ENCODE measurements around the gene PTTG1IP. TPM values are rescaled to one million over a fixed set of nuclear protein-coding genes. Genes with fewer than 3 reads are reported as not detected.
A peak's percentile ranks its signal among the peaks of the same experiment; 100 is the strongest.

Gene PTTG1IP
- total and polyA plus RNA-seq, 2 of the 13 experiments (the other 11 are each of a cell fraction or from before 2014, with no cell fraction given) = 161 to 700 TPM

DNA sequence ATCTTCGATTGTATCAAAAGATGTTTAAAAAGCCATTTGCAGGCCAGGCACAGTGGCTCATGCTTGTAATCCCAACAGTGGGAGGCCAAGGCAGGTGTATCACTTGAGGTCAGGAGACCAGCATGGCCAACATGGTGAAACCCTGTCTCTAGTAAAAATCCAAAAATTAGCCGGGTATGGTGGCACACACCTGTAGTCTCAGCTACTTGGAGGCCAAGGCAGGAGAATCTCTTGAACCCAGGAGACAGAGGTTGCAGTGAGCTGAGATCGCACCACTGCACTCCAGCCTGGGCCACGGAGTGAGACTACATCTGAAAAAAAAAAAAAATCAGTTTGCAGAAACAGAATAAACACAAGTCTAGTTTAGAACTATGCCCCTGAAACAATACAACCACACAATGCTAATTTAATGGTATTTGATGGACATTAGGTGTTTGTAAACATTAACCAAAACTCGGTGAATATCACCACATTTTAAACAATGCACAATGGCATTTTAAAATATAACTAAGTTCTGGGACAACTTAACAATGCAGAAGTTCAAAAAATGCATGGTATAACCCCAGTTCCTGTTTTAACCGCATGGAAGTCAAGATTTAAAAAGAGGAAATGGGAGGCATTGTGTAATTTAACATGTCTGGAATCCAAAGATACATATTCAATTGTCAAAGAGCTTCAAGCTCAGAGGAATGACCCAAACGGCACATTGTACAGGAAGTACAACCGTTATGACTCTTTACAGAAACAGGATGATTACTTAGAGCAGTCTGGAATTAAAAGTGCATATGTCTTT lies 7.1 kb upstream of the PTTG1IP start (continued):
- TF ChIP-seq SOX6 (IDR thresholded peaks at IDR 0.05) = no peak
- TF ChIP-seq SOX6 (CRISPR knock-in tag; IDR thresholded peaks at IDR 0.05) = peak; percentile 85
- peak; percentile 43 for TF ChIP-seq TEAD3 (CRISPR knock-in tag; optimal IDR thresholded peaks at IDR 0.05; ENCODE audit: borderline replicate concordance)
- TF ChIP-seq ELF3 (CRISPR knock-in tag; IDR thresholded peaks at IDR 0.05) = peak; percentile 65
- TF ChIP-seq ZMAT3 (CRISPR knock-in tag; conservative IDR thresholded peaks at IDR 0.05) = 0 out of 2 replicates have a peak, but pooled peaks have one; percentile 29
- TF ChIP-seq, protein P1, sequence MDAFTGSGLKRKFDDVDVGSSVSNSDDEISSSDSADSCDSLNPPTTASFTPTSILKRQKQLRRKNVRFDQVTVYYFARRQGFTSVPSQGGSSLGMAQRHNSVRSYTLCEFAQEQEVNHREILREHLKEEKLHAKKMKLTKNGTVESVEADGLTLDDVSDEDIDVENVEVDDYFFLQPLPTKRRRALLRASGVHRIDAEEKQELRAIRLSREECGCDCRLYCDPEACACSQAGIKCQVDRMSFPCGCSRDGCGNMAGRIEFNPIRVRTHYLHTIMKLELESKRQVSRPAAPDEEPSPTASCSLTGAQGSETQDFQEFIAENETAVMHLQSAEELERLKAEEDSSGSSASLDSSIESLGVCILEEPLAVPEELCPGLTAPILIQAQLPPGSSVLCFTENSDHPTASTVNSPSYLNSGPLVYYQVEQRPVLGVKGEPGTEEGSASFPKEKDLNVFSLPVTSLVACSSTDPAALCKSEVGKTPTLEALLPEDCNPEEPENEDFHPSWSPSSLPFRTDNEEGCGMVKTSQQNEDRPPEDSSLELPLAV (CRISPR knock-in tag; conservative IDR thresholded peaks at IDR 0.05; ENCODE audit: low read depth) = no peak
- peak; percentile 51; the same call in 1 of the 2 replicates for TF ChIP-seq FOXP1 (IDR thresholded peaks at IDR 0.05)
- TF ChIP-seq FOXP1 (CRISPR knock-in tag; IDR thresholded peaks at IDR 0.05) = peak; percentile 81
- no peak for TF ChIP-seq ZNF615 (CRISPR knock-in tag; IDR thresholded peaks at IDR 0.05; ENCODE audit: borderline replicate concordance)
- TF ChIP-seq SMYD3 (CRISPR knock-in tag; IDR thresholded peaks at IDR 0.05) = no peak
- TF ChIP-seq, protein P2, sequence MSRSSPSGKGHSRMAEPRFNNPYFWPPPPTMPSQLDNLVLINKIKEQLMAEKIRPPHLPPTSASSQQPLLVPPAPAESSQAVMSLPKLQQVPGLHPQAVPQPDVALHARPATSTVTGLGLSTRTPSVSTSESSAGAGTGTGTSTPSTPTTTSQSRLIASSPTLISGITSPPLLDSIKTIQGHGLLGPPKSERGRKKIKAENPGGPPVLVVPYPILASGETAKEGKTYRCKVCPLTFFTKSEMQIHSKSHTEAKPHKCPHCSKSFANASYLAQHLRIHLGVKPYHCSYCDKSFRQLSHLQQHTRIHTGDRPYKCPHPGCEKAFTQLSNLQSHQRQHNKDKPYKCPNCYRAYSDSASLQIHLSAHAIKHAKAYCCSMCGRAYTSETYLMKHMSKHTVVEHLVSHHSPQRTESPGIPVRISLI (CRISPR knock-in tag; IDR thresholded peaks at IDR 0.05; ENCODE audit: borderline replicate concordance) = peak; percentile 72; the same call in 1 of the 2 replicates
- TF ChIP-seq GATAD2A (CRISPR knock-in tag; IDR thresholded peaks at IDR 0.05) = peak; percentile 24; the same call in 1 of the 2 replicates
- TF ChIP-seq RCOR2 (CRISPR knock-in tag; IDR thresholded peaks at IDR 0.05) = peak; percentile 40; the same call in 1 of the 2 replicates
- 0 out of 2 replicates have a peak, but pooled peaks have one; percentile 13 for TF ChIP-seq HNF1A (IDR thresholded peaks at IDR 0.05; ENCODE audit: low read depth)
- TF ChIP-seq HNF1A (CRISPR knock-in tag; IDR thresholded peaks at IDR 0.05; ENCODE audit: borderline replicate concordance) = no peak
- peak; percentile 56 for TF ChIP-seq MED1 (CRISPR knock-in tag; IDR thresholded peaks at IDR 0.05)
- peak; percentile 69 for TF ChIP-seq ZMYM3 (CRISPR knock-in tag; IDR thresholded peaks at IDR 0.05)
- peak; percentile 58; the same call in 1 of the 2 replicates for TF ChIP-seq SOX13 (IDR thresholded peaks at IDR 0.05)
- peak in 1 of 2 experiments; percentile 93; a peak in 2 of 4 replicates for TF ChIP-seq SOX13 (CRISPR knock-in tag; conservative IDR thresholded peaks at IDR 0.05 in 1 of 2, IDR thresholded peaks at IDR 0.05 in 1 of 2)
- no peak for TF ChIP-seq LRRFIP1 (CRISPR knock-in tag; conservative IDR thresholded peaks at IDR 0.05)

All from HepG2 (cell line).